ENCODE results near the gene UBE2E2.

The UBE2E2 gene

GRCh38 chr3:23450806-23451205, 247.7 kb downstream of the UBE2E2 start:
- DNase-seq = no peak

- no peak for DNase-seq
Measured at GRCh38 chr3:23452408-23452807, 249.3 kb downstream of the UBE2E2 start.

- no peak for DNase-seq
Measured at GRCh38 chr3:23455084-23455483, 252.0 kb downstream of the UBE2E2 start.

- no peak for DNase-seq
Measured at GRCh38 chr3:23455775-23456174, 252.6 kb downstream of the UBE2E2 start.

GRCh38 chr3:23457697-23458096, 254.6 kb downstream of the UBE2E2 start:
- no peak for DNase-seq

GRCh38 chr3:23459465-23459864, 256.3 kb downstream of the UBE2E2 start:
- no peak for DNase-seq

- no peak for DNase-seq
Measured at GRCh38 chr3:23459889-23460546, 256.9 kb downstream of the UBE2E2 start.

GRCh38 chr3:23461069-23461468, 257.9 kb downstream of the UBE2E2 start:
- no peak for DNase-seq

- no peak for DNase-seq
Measured at GRCh38 chr3:23463791-23464190, 260.7 kb downstream of the UBE2E2 start.

- no peak for DNase-seq
Measured at GRCh38 chr3:23465569-23465968, 262.4 kb downstream of the UBE2E2 start.

- no peak for DNase-seq
Measured at GRCh38 chr3:23468203-23468602, 265.1 kb downstream of the UBE2E2 start.

GRCh38 chr3:23474580-23475357, 271.6 kb downstream of the UBE2E2 start:
- no peak for DNase-seq

- no peak for DNase-seq
Measured at GRCh38 chr3:23475446-23475845, 272.3 kb downstream of the UBE2E2 start.

GRCh38 chr3:23479026-23479425, 275.9 kb downstream of the UBE2E2 start:
- no peak for DNase-seq

- no peak for DNase-seq
Measured at GRCh38 chr3:23479615-23480328, 276.6 kb downstream of the UBE2E2 start.

- no peak for DNase-seq
Measured at GRCh38 chr3:23480329-23480714, 277.2 kb downstream of the UBE2E2 start.

GRCh38 chr3:23481011-23481615, 278.0 kb downstream of the UBE2E2 start:
- DNase-seq = no peak

GRCh38 chr3:23481616-23482278, 278.6 kb downstream of the UBE2E2 start:
- DNase-seq = no peak

GRCh38 chr3:23484386-23484785, 281.3 kb downstream of the UBE2E2 start:
- no peak for DNase-seq

- no peak for DNase-seq
Measured at GRCh38 chr3:23485922-23486321, 282.8 kb downstream of the UBE2E2 start.

- DNase-seq = no peak
Measured at GRCh38 chr3:23487015-23487414, 283.9 kb downstream of the UBE2E2 start.

GRCh38 chr3:23488618-23489017, 285.5 kb downstream of the UBE2E2 start:
- DNase-seq = no peak

All from CD4-positive, alpha-beta T cell treated with Interleukin-10 for 1 hour (primary cell).